Activated B cell treated with CpG ODN at 0.5 μM for 24 hours (primary cell): Measurements from ENCODE around the gene CUEDC1. TPM values are rescaled to one million over a fixed set of nuclear protein-coding genes. Genes with fewer than 3 reads are reported as not detected.

Experiments used
- ATAC-seq: fragments of 200-7000 bp; cut with Tn5 transposase; one replicate; pipeline ENCODE4 v1.10.0; 2021; ENCODE audit warnings: low read depth, mild to moderate bottlenecking, moderate library complexity
- CTCF ChIA-PET: fragments of 350-600 bp; sonication (Branson Sonifier 250); formaldehyde crosslinking; loops from one replicate; lab custom pipeline; 2021; ENCODE audit warnings: antibody characterized with exemption; lab: Charles Lee
- POLR2A ChIA-PET: fragments of 350-600 bp; sonication (Branson Sonifier 250); formaldehyde crosslinking; loops from one replicate; lab custom pipeline; 2021; ENCODE audit warnings: antibody characterized with exemption; lab: Charles Lee
- DNase-seq: peaks from one replicate; pipeline ENCODE4 v3.0.0; 2022
- H3K27ac Mint-ChIP-seq: one replicate; pipeline ENCODE4 v1.8.0; 2020; ENCODE audit warnings: mixed read lengths
- H3K27me3 Mint-ChIP-seq: one replicate; pipeline ENCODE4 v1.8.0; 2021; ENCODE audit warnings: mixed read lengths
- H3K36me3 Mint-ChIP-seq: one replicate; pipeline ENCODE4 v1.8.0; 2021; ENCODE audit warnings: low read depth, mixed read lengths
- H3K4me1 Mint-ChIP-seq: one replicate; pipeline ENCODE4 v1.8.0; 2021; ENCODE audit warnings: mixed read lengths
- H3K4me3 Mint-ChIP-seq: one replicate; pipeline ENCODE4 v1.8.0; 2020; ENCODE audit warnings: mild to moderate bottlenecking, mixed read lengths
- H3K9me3 Mint-ChIP-seq: one replicate; pipeline ENCODE4 v1.8.0; 2020; ENCODE audit warnings: mixed read lengths
- intact Hi-C: fragments of 100-400 bp; cut with micrococcal nuclease; formaldehyde crosslinking; loops from one replicate; pipeline ENCODE4 v1.15.1; 2024
- total RNA-seq: library from RNA; stranded (reverse); gene quantifications from 2 replicates; pipeline ENCODE4 v1.2.3, GENCODE V29; 2022
- TF ChIP-seq, protein P1 (sequence below): fragments of 200-600 bp; IDR thresholded peaks from one replicate; pipeline ENCODE4 v1.8.0; 2022; ENCODE audit warnings: antibody characterized with exemption, mild to moderate bottlenecking

CUEDC1 gene
- total RNA-seq, 1 donor from 2014 or later: not detected

GRCh38 chr17:57877803-57878377 lies 77.3 kb downstream of the CUEDC1 start:
- intact Hi-C loops: no loop called here
- no peak for DNase-seq
- TF ChIP-seq, protein P1, sequence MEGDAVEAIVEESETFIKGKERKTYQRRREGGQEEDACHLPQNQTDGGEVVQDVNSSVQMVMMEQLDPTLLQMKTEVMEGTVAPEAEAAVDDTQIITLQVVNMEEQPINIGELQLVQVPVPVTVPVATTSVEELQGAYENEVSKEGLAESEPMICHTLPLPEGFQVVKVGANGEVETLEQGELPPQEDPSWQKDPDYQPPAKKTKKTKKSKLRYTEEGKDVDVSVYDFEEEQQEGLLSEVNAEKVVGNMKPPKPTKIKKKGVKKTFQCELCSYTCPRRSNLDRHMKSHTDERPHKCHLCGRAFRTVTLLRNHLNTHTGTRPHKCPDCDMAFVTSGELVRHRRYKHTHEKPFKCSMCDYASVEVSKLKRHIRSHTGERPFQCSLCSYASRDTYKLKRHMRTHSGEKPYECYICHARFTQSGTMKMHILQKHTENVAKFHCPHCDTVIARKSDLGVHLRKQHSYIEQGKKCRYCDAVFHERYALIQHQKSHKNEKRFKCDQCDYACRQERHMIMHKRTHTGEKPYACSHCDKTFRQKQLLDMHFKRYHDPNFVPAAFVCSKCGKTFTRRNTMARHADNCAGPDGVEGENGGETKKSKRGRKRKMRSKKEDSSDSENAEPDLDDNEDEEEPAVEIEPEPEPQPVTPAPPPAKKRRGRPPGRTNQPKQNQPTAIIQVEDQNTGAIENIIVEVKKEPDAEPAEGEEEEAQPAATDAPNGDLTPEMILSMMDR: no peak
- ATAC-seq: no peak
- no peak overlapping the region for H3K27ac Mint-ChIP-seq
- H3K4me1 Mint-ChIP-seq: peaks cover 16% of the 10 kb centered on the region
- no peaks in the 10 kb centered on the region for H3K36me3 Mint-ChIP-seq
- H3K9me3 Mint-ChIP-seq: no peaks in the 10 kb centered on the region
- no peak overlapping the region for H3K4me3 Mint-ChIP-seq
- ChIA-PET CTCF (interaction anchor here (0.8 to 1.5 kb wide), 2 partner anchors 9 to 15 kb away, joined by 3 read pairs; no protein-coding TSS in a partner anchor), POLR2A (interaction anchor here (0.5 to 1.2 kb wide), 4 partner anchors 25 to 132 kb away, joined by 3 to 7 read pairs (median 3); partner anchors contain the start of gene MRPS23)
- peaks cover 55% of the 10 kb centered on the region for H3K27me3 Mint-ChIP-seq

- H3K27ac Mint-ChIP-seq: no peak overlapping the region
- TF ChIP-seq, protein P1: no peak
- CTCF ChIA-PET: no interaction called here
- H3K4me3 Mint-ChIP-seq: no peak overlapping the region
- POLR2A ChIA-PET: no interaction called here
- no peaks in the 10 kb centered on the region for H3K9me3 Mint-ChIP-seq
- no peak for ATAC-seq
- DNase-seq: no peak
- H3K27me3 Mint-ChIP-seq: peaks cover 63% of the 10 kb centered on the region
- H3K36me3 Mint-ChIP-seq: no peaks in the 10 kb centered on the region
- peaks cover 20% of the 10 kb centered on the region for H3K4me1 Mint-ChIP-seq
- intact Hi-C loops: no loop called here
These were observed 78.4 kb downstream of the CUEDC1 start for GRCh38 chr17:57876866-57877237.

- Mint-ChIP-seq H3K4me3 (no peak overlapping the region), H3K27ac (no peak overlapping the region), H3K4me1 (peaks cover 20% of the 10 kb centered on the region), H3K9me3 (no peaks in the 10 kb centered on the region), H3K27me3 (peaks cover 63% of the 10 kb centered on the region), H3K36me3 (no peaks in the 10 kb centered on the region)
- ATAC-seq (no peak), DNase-seq (no peak)
- intact Hi-C loops: no loop called here
- POLR2A ChIA-PET: no interaction called here
- TF ChIP-seq, protein P1: no peak
- CTCF ChIA-PET: no interaction called here
These were observed 79.0 kb downstream of the CUEDC1 start for GRCh38 chr17:57876023-57876865.

- Mint-ChIP-seq H3K9me3 (no peaks in the 10 kb centered on the region), H3K27ac (no peak overlapping the region), H3K27me3 (peaks cover 62% of the 10 kb centered on the region), H3K4me3 (no peak overlapping the region), H3K36me3 (no peaks in the 10 kb centered on the region), H3K4me1 (peaks cover 20% of the 10 kb centered on the region)
- ChIA-PET CTCF (no interaction called here), POLR2A (no interaction called here)
- TF ChIP-seq, protein P1: no peak
- ATAC-seq: no peak
- DNase-seq: no peak
- intact Hi-C loops: no loop called here
These were observed 79.8 kb downstream of the CUEDC1 start for GRCh38 chr17:57875290-57876022.
